DOHH2 (cell line): ENCODE data around the gene ME3.

Experiments
- H3F3A ChIP-seq: fragments of 200-600 bp; sonication (generic), shearing (Covaris generic); 2 replicates; pipeline ENCODE4 v1.6.0; 2016; ENCODE audit warnings: antibody characterized with exemption, mild to moderate bottlenecking; ENCODE audit not compliant: control insufficient read depth, insufficient read depth
- H3K27ac ChIP-seq: fragments of 200-600 bp; sonication (generic); 2 replicates; pipeline ENCODE4 v1.5.1; 2014; ENCODE audit warnings: low read depth, mild to moderate bottlenecking, low read length, moderate library complexity
- H3K27me3 ChIP-seq: fragments of 200-600 bp; sonication (generic); 2 replicates; pipeline ENCODE4 v1.6.1; 2014; ENCODE audit warnings: mild to moderate bottlenecking, low read length, mixed read lengths; ENCODE audit not compliant: control insufficient read depth
- H3K36me3 ChIP-seq: fragments of 200-600 bp; sonication (generic); 2 replicates; pipeline ENCODE4 v1.6.1; 2014; ENCODE audit warnings: mild to moderate bottlenecking, low read length, moderate library complexity, mixed read lengths; ENCODE audit not compliant: control insufficient read depth
- H3K4me1 ChIP-seq: fragments of 200-600 bp; sonication (generic); 2 replicates; pipeline ENCODE4 v1.6.1; 2014; ENCODE audit warnings: mild to moderate bottlenecking, low read length, mixed read lengths; ENCODE audit not compliant: control insufficient read depth
- H3K4me2 ChIP-seq: fragments of 200-600 bp; sonication (generic); 2 replicates; pipeline ENCODE4 v1.6.0; 2014; ENCODE audit warnings: mild to moderate bottlenecking, low read length, moderate library complexity
- H3K4me3 ChIP-seq: fragments of 200-600 bp; sonication (generic); 2 replicates; pipeline ENCODE4 v1.5.1; 2014; ENCODE audit warnings: mild to moderate bottlenecking, low read length, mixed read lengths
- H3K79me2 ChIP-seq: fragments of 200-600 bp; sonication (generic); 2 replicates; pipeline ENCODE4 v1.6.1; 2014; ENCODE audit warnings: mild to moderate bottlenecking, low read length, mixed read lengths; ENCODE audit not compliant: control insufficient read depth
- H3K9me2 ChIP-seq: fragments of 200-600 bp; sonication (generic); replicated peaks from 2 replicates; pipeline ENCODE4 v1.6.1; 2014; ENCODE audit warnings: mild to moderate bottlenecking, low read length, mixed read lengths; ENCODE audit not compliant: control insufficient read depth
- H3K9me3 ChIP-seq: fragments of 200-600 bp; sonication (generic); 2 replicates; pipeline ENCODE4 v1.6.1; 2014; ENCODE audit warnings: antibody characterized with exemption, low read length, mixed read lengths; ENCODE audit not compliant: control insufficient read depth, insufficient read depth
- H4K20me1 ChIP-seq: fragments of 200-600 bp; sonication (generic); 2 replicates; pipeline ENCODE4 v1.6.0; 2014; ENCODE audit warnings: low read depth, mild to moderate bottlenecking, antibody characterized with exemption, low read length, moderate library complexity; ENCODE audit not compliant: control insufficient read depth, insufficient read depth
- CTCF ChIP-seq: fragments of 200-600 bp; sonication (generic); IDR thresholded peaks from one replicate; pipeline ENCODE4 v1.5.1; 2014; ENCODE audit warnings: antibody characterized with exemption, mild to moderate bottlenecking, low read depth, low read length; ENCODE audit not compliant: poor library complexity, severe bottlenecking
- EZH2phosphoT487 ChIP-seq: fragments of 200-600 bp; sonication (generic); IDR thresholded peaks from 2 replicates; pipeline ENCODE4 v1.6.1; 2017; ENCODE audit warnings: borderline replicate concordance, mild to moderate bottlenecking, antibody characterized with exemption, low read length, moderate library complexity, mixed read lengths

Gene ME3

GRCh38 chr11:86489442-86489841 lies 183.0 kb downstream of the ME3 start:
- Histone ChIP-seq H3K9me2 (no peaks in the 10 kb centered on the region), H4K20me1 (no peaks in the 10 kb centered on the region), H3K36me3 (no peaks in the 10 kb centered on the region), H3K27me3 (no peaks in the 10 kb centered on the region), H3F3A (no peaks in the 10 kb centered on the region), H3K4me2 (no peak overlapping the region), H3K79me2 (no peaks in the 10 kb centered on the region), H3K4me3 (no peak overlapping the region), H3K4me1 (no peaks in the 10 kb centered on the region), H3K27ac (no peak overlapping the region), H3K9me3 (no peaks in the 10 kb centered on the region)
- TF ChIP-seq CTCF: no peak

- Histone ChIP-seq H3K79me2 (no peaks in the 10 kb centered on the region), H3K4me1 (no peaks in the 10 kb centered on the region), H3K4me2 (no peak overlapping the region), H4K20me1 (no peaks in the 10 kb centered on the region), H3K36me3 (no peaks in the 10 kb centered on the region), H3K27ac (no peak overlapping the region), H3F3A (no peaks in the 10 kb centered on the region), H3K4me3 (no peak overlapping the region), H3K9me3 (no peaks in the 10 kb centered on the region), H3K27me3 (no peaks in the 10 kb centered on the region), H3K9me2 (no peaks in the 10 kb centered on the region)
- TF ChIP-seq EZH2phosphoT487: no peak
- TF ChIP-seq CTCF: no peak
Measured at GRCh38 chr11:86488553-86488952, 183.9 kb downstream of the ME3 start.

GRCh38 chr11:86487671-86488070 lies 184.7 kb downstream of the ME3 start:
- no peak overlapping the region for H3K4me3 ChIP-seq
- H4K20me1 ChIP-seq: no peaks in the 10 kb centered on the region
- H3K79me2 ChIP-seq: no peaks in the 10 kb centered on the region
- no peak overlapping the region for H3K27ac ChIP-seq
- no peak overlapping the region for H3K4me2 ChIP-seq
- no peaks in the 10 kb centered on the region for H3K9me3 ChIP-seq
- no peaks in the 10 kb centered on the region for H3K27me3 ChIP-seq
- H3K4me1 ChIP-seq: no peaks in the 10 kb centered on the region
- H3F3A ChIP-seq: no peaks in the 10 kb centered on the region
- no peaks in the 10 kb centered on the region for H3K9me2 ChIP-seq
- TF ChIP-seq EZH2phosphoT487 (no peak), CTCF (no peak)
- H3K36me3 ChIP-seq: no peaks in the 10 kb centered on the region
